ENCODE results near the gene DCAKD. TPM values are rescaled to one million over a fixed set of nuclear protein-coding genes. Genes with fewer than 3 reads are reported as not detected.
A peak's percentile ranks its signal among the peaks of the same experiment; 100 is the strongest.

The DCAKD gene
- total RNA-seq, 2 donors from 2014 or later: 91.1 to 111 TPM

DNA sequence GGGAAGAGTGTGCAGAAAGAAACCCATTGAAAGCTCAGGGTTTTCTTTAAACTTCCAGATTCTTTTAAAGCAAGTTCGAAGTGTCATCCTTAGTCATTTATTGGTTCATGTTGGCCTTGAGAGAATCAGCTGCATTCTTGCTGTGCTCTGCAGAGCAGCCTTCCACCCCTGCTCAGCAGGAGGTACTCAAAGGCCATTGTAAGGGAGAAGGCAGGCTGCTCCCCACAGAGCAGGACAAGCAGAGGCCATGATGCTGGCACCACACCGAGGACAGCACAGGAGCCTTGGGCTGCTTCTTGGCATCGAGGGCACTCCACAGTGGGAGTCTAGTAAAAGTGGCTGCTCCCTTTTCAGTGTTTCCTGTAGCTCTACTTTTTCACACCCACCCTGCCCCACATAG, 39.3 kb upstream of the DCAKD start:
- no peak for DNase-seq (ENCODE audit: low spot score)
- 77% methylated on average over 3 of the region's 3 CpGs for WGBS
- H3K9me3 ChIP-seq: no peaks in the 10 kb centered on the region
- H3K27ac ChIP-seq: no peak overlapping the region
- peaks cover 1 to 4% of the 10 kb centered on the region in 2 donors for H3K36me3 ChIP-seq
- TF ChIP-seq POLR2AphosphoS5 (IDR thresholded peaks at IDR 0.05) (no peak), POLR2A (IDR thresholded peaks at IDR 0.05) (no peak)
- TF ChIP-seq, protein P1, sequence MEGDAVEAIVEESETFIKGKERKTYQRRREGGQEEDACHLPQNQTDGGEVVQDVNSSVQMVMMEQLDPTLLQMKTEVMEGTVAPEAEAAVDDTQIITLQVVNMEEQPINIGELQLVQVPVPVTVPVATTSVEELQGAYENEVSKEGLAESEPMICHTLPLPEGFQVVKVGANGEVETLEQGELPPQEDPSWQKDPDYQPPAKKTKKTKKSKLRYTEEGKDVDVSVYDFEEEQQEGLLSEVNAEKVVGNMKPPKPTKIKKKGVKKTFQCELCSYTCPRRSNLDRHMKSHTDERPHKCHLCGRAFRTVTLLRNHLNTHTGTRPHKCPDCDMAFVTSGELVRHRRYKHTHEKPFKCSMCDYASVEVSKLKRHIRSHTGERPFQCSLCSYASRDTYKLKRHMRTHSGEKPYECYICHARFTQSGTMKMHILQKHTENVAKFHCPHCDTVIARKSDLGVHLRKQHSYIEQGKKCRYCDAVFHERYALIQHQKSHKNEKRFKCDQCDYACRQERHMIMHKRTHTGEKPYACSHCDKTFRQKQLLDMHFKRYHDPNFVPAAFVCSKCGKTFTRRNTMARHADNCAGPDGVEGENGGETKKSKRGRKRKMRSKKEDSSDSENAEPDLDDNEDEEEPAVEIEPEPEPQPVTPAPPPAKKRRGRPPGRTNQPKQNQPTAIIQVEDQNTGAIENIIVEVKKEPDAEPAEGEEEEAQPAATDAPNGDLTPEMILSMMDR (IDR thresholded peaks at IDR 0.05): no peak
- no peak overlapping the region for H3K4me3 ChIP-seq
- H3K4me1 ChIP-seq (replicated peaks): peaks cover 20% of the 10 kb centered on the region
- no peaks in the 10 kb centered on the region for H3K27me3 ChIP-seq (replicated peaks; ENCODE audit: insufficient read depth)
- intact Hi-C loops (cut with DNase I): loop anchor here (5.0 kb wide), 2 partner anchors 38 to 42 kb away; partner anchors contain the start of genes DCAKD and PLCD3

DNA sequence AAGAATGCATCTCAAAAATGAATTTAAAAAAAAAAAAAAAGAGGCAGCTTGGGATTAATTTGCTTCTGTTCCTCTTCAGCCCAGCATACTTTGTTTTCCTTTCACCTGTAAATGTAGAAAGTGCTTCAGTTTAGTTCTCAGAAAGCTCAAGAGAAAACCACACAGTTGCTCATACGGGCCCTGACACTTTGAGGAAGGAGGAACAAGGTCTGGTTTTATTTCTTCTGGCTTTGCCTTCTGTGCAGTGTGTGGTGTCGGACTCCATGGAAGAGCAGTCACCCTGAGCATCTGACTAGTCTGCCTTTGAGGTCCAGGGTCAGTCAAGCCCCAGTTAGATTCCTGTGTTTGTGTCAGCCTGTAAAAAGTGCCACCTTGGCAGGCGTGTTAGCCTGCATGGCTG, 37.3 kb upstream of the DCAKD start:
- H3K9me3 ChIP-seq: no peaks in the 10 kb centered on the region
- peaks cover 20% of the 10 kb centered on the region for H3K4me1 ChIP-seq (replicated peaks)
- intact Hi-C loops (cut with DNase I): no loop called here
- H3K4me3 ChIP-seq: no peak overlapping the region
- H3K36me3 ChIP-seq: peaks cover 0 to 4% of the 10 kb centered on the region in 2 donors
- no peak overlapping the region for H3K27ac ChIP-seq
- H3K27me3 ChIP-seq (replicated peaks; ENCODE audit: insufficient read depth): no peaks in the 10 kb centered on the region
- WGBS: 65% methylated on average over 3 of the region's 3 CpGs
- no peak for DNase-seq (ENCODE audit: low spot score)
- TF ChIP-seq POLR2A (IDR thresholded peaks at IDR 0.05) (no peak), POLR2AphosphoS5 (IDR thresholded peaks at IDR 0.05) (no peak)
- TF ChIP-seq, protein P1 (IDR thresholded peaks at IDR 0.05): no peak

DNA sequence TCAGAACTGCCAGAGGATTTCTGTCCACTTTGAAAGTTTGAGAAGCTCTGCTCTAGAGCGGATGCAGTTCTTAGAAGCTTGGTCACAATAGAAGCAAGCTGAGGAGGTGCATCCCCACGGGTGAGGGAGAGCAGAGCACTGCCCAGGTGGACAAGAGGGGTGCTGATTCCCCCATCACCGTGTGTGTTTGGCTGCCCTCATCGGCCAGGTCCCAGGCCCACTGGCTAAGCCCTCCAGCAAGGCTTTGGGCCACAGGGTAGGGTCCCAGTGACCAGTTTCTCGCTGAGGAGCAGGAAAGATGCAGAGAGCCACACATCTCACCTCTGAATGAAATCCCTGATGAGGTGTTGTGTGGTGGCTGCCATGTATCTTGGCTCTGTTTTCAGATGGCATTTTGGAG, 36.5 kb upstream of the DCAKD start:
- 92% methylated on average over 5 of the region's 5 CpGs for WGBS
- H3K36me3 ChIP-seq: peaks cover 0 to 4% of the 10 kb centered on the region in 2 donors
- TF ChIP-seq POLR2A (IDR thresholded peaks at IDR 0.05) (no peak), POLR2AphosphoS5 (IDR thresholded peaks at IDR 0.05) (no peak)
- TF ChIP-seq, protein P1 (IDR thresholded peaks at IDR 0.05): no peak
- DNase-seq (ENCODE audit: low spot score): no peak
- intact Hi-C loops (cut with DNase I): no loop called here
- H3K4me1 ChIP-seq (replicated peaks): peaks cover 16% of the 10 kb centered on the region
- H3K27me3 ChIP-seq (replicated peaks; ENCODE audit: insufficient read depth): no peaks in the 10 kb centered on the region
- peak overlapping the region; percentile 10 to 55 for H3K27ac ChIP-seq
- no peaks in the 10 kb centered on the region for H3K9me3 ChIP-seq
- no peak overlapping the region for H3K4me3 ChIP-seq

DNA sequence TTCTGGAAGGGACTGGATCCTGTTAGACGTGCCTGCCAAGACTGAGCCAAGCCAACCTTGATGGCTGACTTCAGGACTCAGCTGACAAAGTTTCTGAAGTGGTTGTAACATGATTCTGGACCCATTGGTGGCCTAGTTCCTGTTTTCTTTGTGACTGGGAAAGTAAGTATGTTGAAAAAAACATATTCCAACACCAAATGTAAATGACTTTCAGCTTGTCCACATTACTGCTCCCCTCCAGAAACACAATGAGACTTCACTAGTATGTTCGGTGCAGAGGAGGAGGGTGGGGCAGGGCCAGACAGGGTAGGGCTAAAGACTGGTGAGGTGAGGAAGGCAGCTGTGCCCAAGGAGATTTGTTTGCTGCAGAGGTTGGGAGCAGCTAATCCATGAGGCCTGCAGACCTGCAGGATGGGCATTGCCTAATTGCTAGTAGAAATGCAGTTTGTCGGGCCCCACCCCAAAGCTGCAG, 36.1 kb upstream of the DCAKD start:
- intact Hi-C loops (cut with DNase I): no loop called here
- Histone ChIP-seq H3K27me3 (replicated peaks; ENCODE audit: insufficient read depth) (no peaks in the 10 kb centered on the region), H3K36me3 (peaks cover 0 to 9% of the 10 kb centered on the region in 2 donors), H3K4me3 (no peak overlapping the region), H3K27ac (peak overlapping the region; percentile 10 to 55), H3K9me3 (no peaks in the 10 kb centered on the region), H3K4me1 (replicated peaks) (peaks cover 14% of the 10 kb centered on the region)
- no peak for TF ChIP-seq POLR2A (IDR thresholded peaks at IDR 0.05)
- peak; percentile 64 for TF ChIP-seq POLR2AphosphoS5 (IDR thresholded peaks at IDR 0.05)
- TF ChIP-seq, protein P1 (IDR thresholded peaks at IDR 0.05): no peak
- WGBS: 49% methylated on average over 3 of the region's 3 CpGs
- DNase-seq (ENCODE audit: low spot score): peak; percentile 43

DNA sequence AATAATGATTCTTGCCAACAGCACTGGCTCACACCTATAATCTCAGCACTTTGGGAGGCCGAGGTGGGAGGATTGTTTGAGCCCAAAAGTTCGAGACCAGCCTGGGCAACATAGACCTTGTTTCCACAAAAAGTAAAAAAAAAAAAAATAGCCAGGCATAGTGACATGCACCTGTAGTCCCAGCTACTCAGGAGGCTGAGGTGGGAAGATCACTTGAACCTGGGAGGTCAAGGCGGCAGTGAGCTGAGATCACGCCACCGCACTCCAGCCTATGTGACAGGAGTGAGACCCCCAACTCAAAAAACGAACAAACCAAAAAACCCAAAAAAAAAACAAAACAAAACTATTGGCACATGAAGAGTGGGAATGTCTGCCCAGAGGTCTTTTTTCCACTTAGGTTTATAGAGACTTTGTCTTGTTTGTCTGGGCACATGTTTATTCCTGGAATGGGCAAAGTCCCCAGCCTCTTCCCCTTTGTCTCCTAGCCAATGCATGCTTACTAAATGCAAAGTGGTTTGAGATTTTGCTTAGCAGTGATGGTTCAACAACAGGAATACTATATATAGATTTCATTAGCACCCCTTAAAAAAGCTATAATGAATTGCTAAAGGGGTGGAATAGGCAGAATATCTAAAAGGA, 35.6 kb upstream of the DCAKD start:
- H3K4me3 ChIP-seq: no peak overlapping the region
- peak overlapping the region; percentile 10 to 55 for H3K27ac ChIP-seq
- TF ChIP-seq, protein P1 (IDR thresholded peaks at IDR 0.05): no peak
- peak; percentile 56 for TF ChIP-seq POLR2AphosphoS5 (IDR thresholded peaks at IDR 0.05)
- H3K9me3 ChIP-seq: no peaks in the 10 kb centered on the region
- no peaks in the 10 kb centered on the region for H3K27me3 ChIP-seq (replicated peaks; ENCODE audit: insufficient read depth)
- intact Hi-C loops (cut with DNase I): no loop called here
- peaks cover 14% of the 10 kb centered on the region for H3K4me1 ChIP-seq (replicated peaks)
- no peak for DNase-seq (ENCODE audit: low spot score)
- WGBS: 67% methylated on average over 6 of the region's 6 CpGs
- peaks cover 2 to 14% of the 10 kb centered on the region in 2 donors for H3K36me3 ChIP-seq
